ENCODE results near the gene EPN1. TPM values are rescaled to one million over a fixed set of nuclear protein-coding genes. Genes with fewer than 3 reads are reported as not detected.

The EPN1 gene
- total and polyA plus RNA-seq, 2 of the 8 experiments (the other 6 are each of a cell fraction or from before 2014, with no cell fraction given), result 49.6 to 200 TPM

DNA sequence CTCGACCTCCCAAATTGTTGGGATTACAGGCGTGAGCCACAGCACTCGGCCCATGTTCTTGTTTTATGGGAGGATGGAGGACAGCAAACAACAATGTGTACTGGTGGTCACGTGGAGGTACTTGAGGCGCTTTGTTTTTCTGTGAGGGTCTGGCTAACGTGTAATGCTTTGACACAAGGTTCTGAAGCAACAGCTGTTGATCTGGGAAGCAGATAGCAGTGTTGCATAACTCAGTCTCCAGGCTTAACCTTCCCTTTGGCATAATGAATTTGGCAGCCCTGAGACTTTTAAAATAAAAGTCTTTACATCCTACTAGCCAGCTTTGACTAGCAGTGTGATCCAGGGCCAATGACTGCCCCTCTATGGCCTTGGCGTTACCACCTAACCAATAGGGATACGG, 41.2 kb upstream of the EPN1 start:
- H3K23ac ChIP-seq (ENCODE audit: insufficient read length), result no peak overlapping the region
- TF ChIP-seq SP4 (IDR thresholded peaks at IDR 0.05; ENCODE audit: low read length) (no peak), SUZ12 (IDR thresholded peaks at IDR 0.05; ENCODE audit: low read length) (no peak), CTBP2 (IDR thresholded peaks at IDR 0.05; ENCODE audit: borderline replicate concordance, insufficient read depth, insufficient read length, low read length) (no peak), CBX8 (IDR thresholded peaks at IDR 0.05; ENCODE audit: borderline replicate concordance, low read depth, low read length) (no peak), FOSL1 (IDR thresholded peaks at IDR 0.05; ENCODE audit: insufficient read depth, low read depth, low read length) (no peak), HDAC6 (IDR thresholded peaks at IDR 0.05; ENCODE audit: low read depth, low read length) (no peak), POLR2A (IDR thresholded peaks at IDR 0.05; ENCODE audit: control extremely low read depth in 1 of 2, low read depth in 2 of 2, low read length in 2 of 2) (no peak), PHF8 (conservative IDR thresholded peaks at IDR 0.05; ENCODE audit: low read depth, low read length) (no peak)
- 0 out of 2 replicates have a peak overlapping the region, but pooled peaks have one; percentile 14 for H2BK12ac ChIP-seq (ENCODE audit: low read depth, low read length)
- H2BK5ac ChIP-seq (ENCODE audit: low read depth, low read length), result no peak overlapping the region
- H3K36me3 ChIP-seq (ENCODE audit: control insufficient read depth in 2 of 4, insufficient read depth in 4 of 4, low read length in 3 of 4), result no peaks in the 10 kb centered on the region
- FAIRE-seq (no peak), DNase-seq (ENCODE audit: low read depth in 1 of 2, low spot score in 2 of 2) (no peak)
- peaks cover 3 to 6% (median 6%) of the 10 kb centered on the region in 4 experiments; a peak in 6 of 7 replicates for H3K4me1 ChIP-seq (replicated peaks in 1 of 4; ENCODE audit: control insufficient read depth in 3 of 4, insufficient read depth in 4 of 4, low read length in 3 of 4)
- no peak overlapping the region for H2BK120ac ChIP-seq (replicated peaks; ENCODE audit: low read depth, low read length)
- peaks cover 11% of the 10 kb centered on the region for H3K23me2 ChIP-seq (ENCODE audit: low read depth, low read length)
- peaks cover 4 to 25% of the 10 kb centered on the region in 2 experiments; a peak in 3 of 4 replicates for H3K79me2 ChIP-seq (ENCODE audit: control insufficient read depth in 1 of 2, insufficient read depth in 2 of 2, low read length in 2 of 2)
- H4K91ac ChIP-seq (replicated peaks; ENCODE audit: insufficient read length, low read length), result peak overlapping the region; percentile 49
- H3K56ac ChIP-seq (replicated peaks; ENCODE audit: insufficient read length, low read depth, low read length), result no peak overlapping the region
- peaks cover 13% of the 10 kb centered on the region for H3K79me1 ChIP-seq (ENCODE audit: low read depth, low read length)
- no peak overlapping the region for H2BK15ac ChIP-seq (ENCODE audit: low read length)
- H3K4me3 ChIP-seq (ENCODE audit: extremely low read depth in 1 of 4, insufficient read depth in 2 of 4, low read depth in 3 of 4, low read length in 4 of 4), result peak overlapping the region in 1 of 4 experiments; percentile 88; a peak in 1 of 8 replicates
- no peak overlapping the region for H3K9ac ChIP-seq (replicated peaks in 1 of 4; ENCODE audit: extremely low read depth in 1 of 4, low read depth in 3 of 4, low read length in 3 of 4)
- no peak overlapping the region for H4K8ac ChIP-seq (ENCODE audit: extremely low read depth, insufficient read depth, low read length)
- H2BK20ac ChIP-seq (ENCODE audit: low read length), result no peak overlapping the region
- H2AK5ac ChIP-seq (ENCODE audit: low read depth, low read length), result no peak overlapping the region; the same call in 1 of the 2 replicates
- no peak overlapping the region for H3K18ac ChIP-seq (ENCODE audit: extremely low read depth, low read length)
- H4K20me1 ChIP-seq (replicated peaks in 1 of 2; ENCODE audit: control insufficient read depth in 1 of 2, insufficient read depth in 2 of 2, low read length in 2 of 2), result peaks cover 3 to 7% of the 10 kb centered on the region in 2 experiments
- H4K5ac ChIP-seq (ENCODE audit: insufficient read length, low read depth, low read length), result no peak overlapping the region
- POLR2A ChIA-PET (ENCODE audit: partially characterized antibody), result interaction anchor here (0.7 to 8.8 kb wide), 10 partner anchors 9 to 156 kb away, joined by 3 to 96 read pairs (median 4); partner anchors contain the start of genes CCDC106, ZNF581 and ZNF784
- H3K27me3 ChIP-seq (replicated peaks in 1 of 4; ENCODE audit: control insufficient read depth in 3 of 4, extremely low read depth in 1 of 4, insufficient read depth in 3 of 4, low read length in 3 of 4), result no peaks in the 10 kb centered on the region
- H3K27ac ChIP-seq (ENCODE audit: low read depth, low read length), result no peak overlapping the region
- CTCF ChIA-PET (ENCODE audit: partially characterized antibody), result interaction anchor here (1.0 to 5.3 kb wide), 17 partner anchors 13 to 715 kb away, joined by 3 to 56 read pairs (median 6); partner anchors contain the start of genes CCDC106, FIZ1, ZNF784 and ZNF865
- peak overlapping the region in 1 of 2 experiments; percentile 91; a peak in 2 of 4 replicates for H3K4me2 ChIP-seq (ENCODE audit: insufficient read depth in 1 of 2, low read depth in 2 of 2, low read length in 2 of 2)
- no peaks in the 10 kb centered on the region for H3K9me3 ChIP-seq (ENCODE audit: insufficient read depth in 2 of 2, low read depth in 1 of 2, low read length in 1 of 2)
- 86% methylated on average over 8 of the region's 8 CpGs; no CpG with 5 or more reads in 1 of the 2 experiments for WGBS, 2 experiments (ENCODE audit: extremely low coverage in 1 of 2, insufficient coverage in 1 of 2, insufficient read length in 1 of 2, insufficient replicate concordance in 2 of 2, low coverage in 1 of 2, low lambda C conversion rate in 2 of 2, missing lambda C conversion rate in 1 of 2)
- no peak overlapping the region for H2AFZ ChIP-seq (ENCODE audit: low read length)
- H3K14ac ChIP-seq (ENCODE audit: insufficient read length), result no peak overlapping the region
- peak overlapping the region; percentile 66 for H3K4ac ChIP-seq (replicated peaks; ENCODE audit: insufficient read length, low read depth, low read length)

Data from H1 (cell line).